MCF 10A (cell line): Measurements from ENCODE around the gene NAT14. TPM values are rescaled to one million over a fixed set of nuclear protein-coding genes. Genes with fewer than 3 reads are reported as not detected.
"Not testable (repeated sequence)": the region's sequence is repeated elsewhere in the genome, so short reads cannot be mapped to it uniquely, and the experiment has no call there.

Experiments
- BruUV-seq: library from RNA; stranded (reverse); fragments of 400-500 nt; replicated peaks from 2 replicates; lab custom pipeline; 2021; lab: Mats Ljungman, UMichigan
- CTCF ChIA-PET: fragments of 300-600 bp; sonication (Branson Sonifier 250); formaldehyde crosslinking; extraction: SDS; loops from one replicate; lab custom pipeline; 2021; ENCODE audit warnings: antibody characterized with exemption, inconsistent platforms; lab: Yijun Ruan, JAX
- POLR2A ChIA-PET: fragments of 300-600, 350-650 bp; sonication (Branson Sonifier 250); formaldehyde crosslinking; extraction: SDS; loops from one replicate; lab custom pipeline; 2020; ENCODE audit warnings: antibody characterized with exemption, inconsistent platforms; lab: Yijun Ruan, JAX
- DNase-seq: peaks from one replicate; pipeline ENCODE4 v3.0.0-alpha.2; 2018; ENCODE audit not compliant: unreplicated experiment
- H3K27ac Mint-ChIP-seq: one replicate; pipeline ENCODE4 v1.8.0; 2022; ENCODE audit warnings: mild to moderate bottlenecking, low read depth, mixed read lengths; ENCODE audit not compliant: unreplicated experiment
- H3K27me3 Mint-ChIP-seq: one replicate; pipeline ENCODE4 v1.8.0; 2022; ENCODE audit warnings: mixed read lengths; ENCODE audit not compliant: insufficient read depth, unreplicated experiment
- H3K36me3 Mint-ChIP-seq: one replicate; pipeline ENCODE4 v1.8.0; 2022; ENCODE audit warnings: mild to moderate bottlenecking, moderate library complexity, mixed read lengths; ENCODE audit not compliant: insufficient read depth, unreplicated experiment
- H3K4me1 Mint-ChIP-seq: one replicate; pipeline ENCODE4 v1.8.0; 2022; ENCODE audit warnings: mixed read lengths; ENCODE audit not compliant: insufficient read depth, unreplicated experiment
- H3K4me3 Mint-ChIP-seq: one replicate; pipeline ENCODE4 v1.8.0; 2022; ENCODE audit warnings: mild to moderate bottlenecking, moderate library complexity, mixed read lengths; ENCODE audit not compliant: unreplicated experiment
- H3K9me3 Mint-ChIP-seq: one replicate; pipeline ENCODE4 v1.8.0; 2022; ENCODE audit warnings: mixed read lengths; ENCODE audit not compliant: unreplicated experiment
- CTCF ChIP-seq: fragments of 200-600 bp; IDR thresholded peaks from one replicate; pipeline ENCODE4 v1.8.0; 2022; ENCODE audit warnings: antibody characterized with exemption, mild to moderate bottlenecking; ENCODE audit not compliant: unreplicated experiment
- intact Hi-C: fragments of 100-400 bp; cut with micrococcal nuclease; formaldehyde crosslinking; loops from 2 replicates; pipeline ENCODE4 v1.14.1; 2022
- total RNA-seq: library from RNA; stranded (reverse); gene quantifications from 2 replicates; pipeline ENCODE4 v1.2.3, GENCODE V29; 2022

NAT14 gene
- total RNA-seq, 1 experiment from 2014 or later: 22.8 TPM

DNA sequence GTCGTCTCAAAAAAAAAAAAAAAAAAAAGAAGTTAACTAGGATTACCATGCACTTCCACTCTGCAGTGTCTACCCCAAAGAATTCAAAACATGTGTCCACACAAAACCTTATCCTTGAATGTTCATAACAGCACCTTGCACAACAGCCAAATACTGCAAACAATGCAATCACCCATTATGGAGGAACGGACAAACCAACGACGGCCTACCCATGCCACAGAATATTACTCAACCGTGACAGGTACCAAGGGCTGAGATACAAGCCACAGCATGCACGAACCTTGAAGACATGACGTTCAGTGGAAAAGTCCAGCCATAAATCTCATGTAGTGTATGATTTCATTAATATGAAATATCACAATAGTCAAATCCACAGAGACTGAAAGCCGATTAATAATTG is 38.9 kb upstream of the NAT14 start:
- H3K9me3 Mint-ChIP-seq: no peaks in the 10 kb centered on the region
- peak overlapping the region; percentile 39 for H3K4me3 Mint-ChIP-seq
- no TSS peak for BruUV-seq
- peaks cover 42% of the 10 kb centered on the region for H3K27me3 Mint-ChIP-seq
- H3K4me1 Mint-ChIP-seq: peaks cover 34% of the 10 kb centered on the region
- ChIA-PET POLR2A (interaction anchor here (0.7 to 3.0 kb wide), 11 partner anchors 9 to 476 kb away, joined by 3 to 22 read pairs (median 8); partner anchors contain the start of genes ISOC2, KMT5C, RPL28 and UBE2S), CTCF (interaction anchor here (0.6 to 1.1 kb wide), 2 partner anchors 13 to 186 kb away, joined by 3 to 4 read pairs; no protein-coding TSS in a partner anchor)
- TF ChIP-seq CTCF: no peak
- intact Hi-C loops: loop anchor here (2.0 kb wide), 1 partner anchor 13 kb away; no protein-coding TSS in a partner anchor
- DNase-seq: peak; percentile 95
- no peaks in the 10 kb centered on the region for H3K36me3 Mint-ChIP-seq
- peak overlapping the region; percentile 67 for H3K27ac Mint-ChIP-seq

DNA sequence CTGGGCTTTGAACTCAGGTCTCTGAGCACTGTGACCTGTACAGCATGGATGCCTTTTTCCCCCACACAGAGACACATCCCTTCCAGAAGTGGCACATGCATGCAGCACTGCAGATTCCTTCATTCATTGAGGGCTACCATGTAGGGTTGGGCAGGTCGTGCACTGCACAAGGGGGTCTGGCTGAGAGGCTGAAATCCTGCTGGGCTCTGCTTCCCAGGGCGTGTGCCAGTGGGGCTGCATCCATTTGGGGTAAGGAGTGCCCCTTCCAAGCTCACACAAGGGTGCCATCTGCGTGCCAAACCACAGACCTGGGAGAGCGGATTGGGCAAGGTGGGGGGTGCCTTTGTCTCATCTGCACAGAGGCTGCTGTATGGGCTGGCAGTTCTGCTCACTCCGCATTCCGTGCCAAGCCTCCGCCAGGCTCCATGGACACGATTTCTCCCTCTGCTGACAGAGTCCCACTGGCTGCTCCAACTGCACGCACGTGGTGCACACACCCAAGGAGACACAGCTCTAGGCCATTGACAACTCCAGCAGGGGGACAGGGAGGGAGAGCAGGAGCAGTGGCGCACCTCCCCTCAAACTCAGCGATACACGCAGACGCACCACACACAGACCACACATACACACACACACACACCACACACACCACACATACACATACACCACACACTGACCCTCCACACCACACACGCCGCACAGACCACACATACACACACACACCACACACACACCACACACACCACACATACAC is 37.4 kb upstream of the NAT14 start:
- POLR2A ChIA-PET: interaction anchor here (0.6 to 3.0 kb wide), 15 partner anchors 10 to 330 kb away, joined by 3 to 22 read pairs (median 7); partner anchors contain the start of genes ISOC2, KMT5C, RPL28 and TMEM238
- no peaks in the 10 kb centered on the region for H3K36me3 Mint-ChIP-seq
- DNase-seq: peak; percentile 96
- H3K27ac Mint-ChIP-seq: no peak overlapping the region
- CTCF ChIA-PET: interaction anchor here (0.7 to 1.5 kb wide), 3 partner anchors 29 to 293 kb away, joined by 3 to 8 read pairs (median 3); no protein-coding TSS in a partner anchor
- peaks cover 27% of the 10 kb centered on the region for H3K4me1 Mint-ChIP-seq
- H3K27me3 Mint-ChIP-seq: peaks cover 29% of the 10 kb centered on the region
- BruUV-seq: no TSS peak
- no peak for TF ChIP-seq CTCF
- no peak overlapping the region for H3K4me3 Mint-ChIP-seq
- intact Hi-C loops: loop anchor here (2.0 kb wide), 1 partner anchor 15 kb away; no protein-coding TSS in a partner anchor
- no peaks in the 10 kb centered on the region for H3K9me3 Mint-ChIP-seq

GRCh38 chr19:55448175-55448490 is 36.9 kb upstream of the NAT14 start:
- intact Hi-C loops, H3K9me3 Mint-ChIP-seq, DNase-seq, BruUV-seq, H3K36me3 Mint-ChIP-seq, H3K4me3 Mint-ChIP-seq, H3K27ac Mint-ChIP-seq: not testable (repeated sequence)
- ChIA-PET CTCF (interaction anchor here (0.7 kb wide), 1 partner anchor 294 kb away, joined by 3 read pairs; no protein-coding TSS in a partner anchor), POLR2A (interaction anchor here (0.8 to 3.0 kb wide), 9 partner anchors 11 to 184 kb away, joined by 3 to 22 read pairs (median 9); partner anchors contain the start of genes ISOC2, KMT5C, RPL28 and TMEM238)
- Mint-ChIP-seq H3K4me1 (peaks cover 22% of the 10 kb centered on the region), H3K27me3 (peaks cover 29% of the 10 kb centered on the region)

DNA sequence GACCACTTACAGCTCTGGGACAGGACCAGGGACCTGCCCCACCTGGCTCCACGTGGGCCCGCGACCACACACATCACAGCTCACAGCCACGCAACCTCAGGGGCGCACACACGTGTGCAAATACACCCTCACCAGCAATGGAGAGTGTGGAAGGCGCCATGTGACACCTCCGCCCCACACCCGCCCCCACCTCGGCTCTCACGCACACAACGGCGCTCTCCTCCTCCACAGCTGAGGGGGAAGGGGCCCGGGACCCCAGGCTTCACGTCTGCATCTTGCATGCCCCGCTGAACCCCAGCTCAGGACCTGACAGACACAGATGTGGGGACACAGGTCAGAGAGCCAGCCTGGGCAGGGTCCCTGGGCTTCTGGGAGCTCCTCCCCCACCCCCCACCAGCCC is 35.5 kb upstream of the NAT14 start:
- POLR2A ChIA-PET: no interaction called here
- CTCF ChIA-PET: interaction anchor here (0.5 to 1.8 kb wide), 4 partner anchors 8 to 158 kb away, joined by 3 to 7 read pairs (median 4); no protein-coding TSS in a partner anchor
- no TSS peak for BruUV-seq

More for the DNA sequence above, 35.5 kb upstream of the NAT14 start:
- Mint-ChIP-seq H3K27ac (no peak overlapping the region), H3K27me3 (peaks cover 20% of the 10 kb centered on the region), H3K4me1 (peaks cover 12% of the 10 kb centered on the region), H3K9me3 (no peaks in the 10 kb centered on the region), H3K36me3 (no peaks in the 10 kb centered on the region), H3K4me3 (no peak overlapping the region)
- no peak for DNase-seq
- TF ChIP-seq CTCF: no peak
- intact Hi-C loops: no loop called here
